ENCODE data around the gene MAP3K15.

Gene MAP3K15

DNA sequence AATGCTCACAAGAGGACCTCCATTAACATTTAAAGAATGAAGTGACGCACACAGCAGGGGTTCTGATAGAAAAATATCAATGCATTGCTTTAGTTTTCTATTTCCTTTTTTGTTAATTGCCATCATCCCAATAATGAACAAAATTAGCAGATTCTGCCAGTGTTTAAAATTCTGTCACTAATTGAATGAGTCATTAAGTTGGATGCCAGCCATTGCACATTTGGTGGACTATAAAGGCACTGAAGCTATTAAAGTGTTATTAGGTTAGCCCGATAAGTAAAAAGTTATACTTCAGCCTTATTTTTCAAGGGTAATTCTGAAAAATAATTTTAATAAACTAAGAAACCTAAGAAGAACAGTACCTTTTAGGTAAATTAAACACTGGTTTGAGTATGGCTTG lies 53.1 kb downstream of the MAP3K15 start:
- no peak for DNase-seq (ENCODE audit: low read depth in 1 of 2, low spot score in 1 of 2)

DNA sequence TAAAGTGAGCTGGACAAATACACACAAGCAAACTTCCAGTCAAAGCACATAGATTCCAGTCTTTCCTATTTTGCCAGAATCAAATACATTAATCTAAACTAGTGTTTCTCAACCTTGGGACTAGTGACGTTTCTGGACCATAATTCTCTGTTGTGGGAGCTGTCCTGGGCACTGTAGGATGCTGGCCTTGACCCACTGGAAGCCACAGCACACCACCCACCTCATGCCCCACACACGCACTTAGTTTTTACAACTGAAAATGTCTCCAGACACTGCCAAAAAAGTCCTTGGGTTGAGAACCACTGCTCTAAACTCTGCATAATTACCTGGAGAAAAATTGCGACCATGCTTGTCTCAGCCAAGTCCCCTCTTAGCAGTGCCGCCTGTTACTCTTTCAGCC lies 57.6 kb downstream of the MAP3K15 start:
- Histone ChIP-seq H3K27me3 (ENCODE audit: insufficient read depth, poor library complexity, severe bottlenecking) (no peaks in the 10 kb centered on the region), H3K4me3 (replicated peaks; ENCODE audit: insufficient read depth, low read length) (no peak overlapping the region), H3K27ac (replicated peaks) (no peak overlapping the region)
- DNase-seq (ENCODE audit: low read depth in 1 of 2, low spot score in 1 of 2) = no peak
- TF ChIP-seq GABPA (IDR thresholded peaks at IDR 0.05; ENCODE audit: low read depth) (no peak), POLR2AphosphoS5 (IDR thresholded peaks at IDR 0.05; ENCODE audit: low read depth) (no peak), SPI1 (IDR thresholded peaks at IDR 0.05; ENCODE audit: borderline replicate concordance, low read depth) (no peak)
- TF ChIP-seq, protein P1, sequence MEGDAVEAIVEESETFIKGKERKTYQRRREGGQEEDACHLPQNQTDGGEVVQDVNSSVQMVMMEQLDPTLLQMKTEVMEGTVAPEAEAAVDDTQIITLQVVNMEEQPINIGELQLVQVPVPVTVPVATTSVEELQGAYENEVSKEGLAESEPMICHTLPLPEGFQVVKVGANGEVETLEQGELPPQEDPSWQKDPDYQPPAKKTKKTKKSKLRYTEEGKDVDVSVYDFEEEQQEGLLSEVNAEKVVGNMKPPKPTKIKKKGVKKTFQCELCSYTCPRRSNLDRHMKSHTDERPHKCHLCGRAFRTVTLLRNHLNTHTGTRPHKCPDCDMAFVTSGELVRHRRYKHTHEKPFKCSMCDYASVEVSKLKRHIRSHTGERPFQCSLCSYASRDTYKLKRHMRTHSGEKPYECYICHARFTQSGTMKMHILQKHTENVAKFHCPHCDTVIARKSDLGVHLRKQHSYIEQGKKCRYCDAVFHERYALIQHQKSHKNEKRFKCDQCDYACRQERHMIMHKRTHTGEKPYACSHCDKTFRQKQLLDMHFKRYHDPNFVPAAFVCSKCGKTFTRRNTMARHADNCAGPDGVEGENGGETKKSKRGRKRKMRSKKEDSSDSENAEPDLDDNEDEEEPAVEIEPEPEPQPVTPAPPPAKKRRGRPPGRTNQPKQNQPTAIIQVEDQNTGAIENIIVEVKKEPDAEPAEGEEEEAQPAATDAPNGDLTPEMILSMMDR (IDR thresholded peaks at IDR 0.05; ENCODE audit: insufficient read depth, low read length) = no peak
- TF ChIP-seq, protein P2, sequence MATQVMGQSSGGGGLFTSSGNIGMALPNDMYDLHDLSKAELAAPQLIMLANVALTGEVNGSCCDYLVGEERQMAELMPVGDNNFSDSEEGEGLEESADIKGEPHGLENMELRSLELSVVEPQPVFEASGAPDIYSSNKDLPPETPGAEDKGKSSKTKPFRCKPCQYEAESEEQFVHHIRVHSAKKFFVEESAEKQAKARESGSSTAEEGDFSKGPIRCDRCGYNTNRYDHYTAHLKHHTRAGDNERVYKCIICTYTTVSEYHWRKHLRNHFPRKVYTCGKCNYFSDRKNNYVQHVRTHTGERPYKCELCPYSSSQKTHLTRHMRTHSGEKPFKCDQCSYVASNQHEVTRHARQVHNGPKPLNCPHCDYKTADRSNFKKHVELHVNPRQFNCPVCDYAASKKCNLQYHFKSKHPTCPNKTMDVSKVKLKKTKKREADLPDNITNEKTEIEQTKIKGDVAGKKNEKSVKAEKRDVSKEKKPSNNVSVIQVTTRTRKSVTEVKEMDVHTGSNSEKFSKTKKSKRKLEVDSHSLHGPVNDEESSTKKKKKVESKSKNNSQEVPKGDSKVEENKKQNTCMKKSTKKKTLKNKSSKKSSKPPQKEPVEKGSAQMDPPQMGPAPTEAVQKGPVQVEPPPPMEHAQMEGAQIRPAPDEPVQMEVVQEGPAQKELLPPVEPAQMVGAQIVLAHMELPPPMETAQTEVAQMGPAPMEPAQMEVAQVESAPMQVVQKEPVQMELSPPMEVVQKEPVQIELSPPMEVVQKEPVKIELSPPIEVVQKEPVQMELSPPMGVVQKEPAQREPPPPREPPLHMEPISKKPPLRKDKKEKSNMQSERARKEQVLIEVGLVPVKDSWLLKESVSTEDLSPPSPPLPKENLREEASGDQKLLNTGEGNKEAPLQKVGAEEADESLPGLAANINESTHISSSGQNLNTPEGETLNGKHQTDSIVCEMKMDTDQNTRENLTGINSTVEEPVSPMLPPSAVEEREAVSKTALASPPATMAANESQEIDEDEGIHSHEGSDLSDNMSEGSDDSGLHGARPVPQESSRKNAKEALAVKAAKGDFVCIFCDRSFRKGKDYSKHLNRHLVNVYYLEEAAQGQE (IDR thresholded peaks at IDR 0.05; ENCODE audit: insufficient replicate concordance, low read depth) = no peak

More for the DNA sequence above, 53.1 kb downstream of the MAP3K15 start:
- Histone ChIP-seq H3K27ac (replicated peaks) (no peak overlapping the region), H3K27me3 (ENCODE audit: insufficient read depth, poor library complexity, severe bottlenecking) (no peaks in the 10 kb centered on the region), H3K4me3 (replicated peaks; ENCODE audit: insufficient read depth, low read length) (no peak overlapping the region)
- TF ChIP-seq, protein P2 (IDR thresholded peaks at IDR 0.05; ENCODE audit: insufficient replicate concordance, low read depth) = no peak
- TF ChIP-seq, protein P1 (IDR thresholded peaks at IDR 0.05; ENCODE audit: insufficient read depth, low read length) = no peak
- TF ChIP-seq SPI1 (IDR thresholded peaks at IDR 0.05; ENCODE audit: borderline replicate concordance, low read depth) = no peak
- TF ChIP-seq POLR2AphosphoS5 (IDR thresholded peaks at IDR 0.05; ENCODE audit: low read depth) = no peak
- no peak for TF ChIP-seq GABPA (IDR thresholded peaks at IDR 0.05; ENCODE audit: low read depth)

DNA sequence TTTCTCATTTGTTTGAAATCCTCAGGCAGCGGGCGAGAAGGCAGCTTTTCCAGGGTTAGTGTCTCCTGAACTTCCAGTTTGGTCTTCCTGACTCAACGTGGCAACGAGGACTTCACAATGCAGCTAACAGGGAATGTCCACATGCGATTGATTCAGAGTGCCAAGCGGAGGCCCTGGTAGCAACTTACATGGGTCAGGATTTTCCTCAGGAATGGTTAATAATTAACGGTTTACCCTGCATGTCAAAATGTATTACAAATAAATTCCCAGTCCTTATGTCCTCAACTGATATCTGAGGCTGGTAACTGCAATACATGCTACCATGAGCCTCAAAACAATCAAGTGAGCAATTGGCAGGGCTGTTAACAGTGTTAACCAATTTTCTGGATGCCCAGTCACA lies 67.2 kb downstream of the MAP3K15 start:
- no peak for DNase-seq (ENCODE audit: low read depth in 1 of 2, low spot score in 1 of 2)
- Histone ChIP-seq H3K4me3 (replicated peaks; ENCODE audit: insufficient read depth, low read length) (no peak overlapping the region), H3K27me3 (ENCODE audit: insufficient read depth, poor library complexity, severe bottlenecking) (peaks cover 2% of the 10 kb centered on the region), H3K27ac (replicated peaks) (no peak overlapping the region)
- TF ChIP-seq POLR2AphosphoS5 (IDR thresholded peaks at IDR 0.05; ENCODE audit: low read depth) (no peak), GABPA (IDR thresholded peaks at IDR 0.05; ENCODE audit: low read depth) (no peak), SPI1 (IDR thresholded peaks at IDR 0.05; ENCODE audit: borderline replicate concordance, low read depth) (no peak)
- TF ChIP-seq, protein P2 (IDR thresholded peaks at IDR 0.05; ENCODE audit: insufficient replicate concordance, low read depth) = no peak
- TF ChIP-seq, protein P1 (IDR thresholded peaks at IDR 0.05; ENCODE audit: insufficient read depth, low read length) = no peak
